IPS-NIHi7 (cell line): Measurements from ENCODE around the gene PHOX2A.
"Not testable (repeated sequence)": the region's sequence is repeated elsewhere in the genome, so short reads cannot be mapped to it uniquely, and the experiment has no call there.

Experiments used
- DNase-seq: peaks from one replicate; pipeline ENCODE4 v3.0.0; 2012; ENCODE audit warnings: mixed read lengths; ENCODE audit errors: extremely low spot score

The PHOX2A gene

DNA sequence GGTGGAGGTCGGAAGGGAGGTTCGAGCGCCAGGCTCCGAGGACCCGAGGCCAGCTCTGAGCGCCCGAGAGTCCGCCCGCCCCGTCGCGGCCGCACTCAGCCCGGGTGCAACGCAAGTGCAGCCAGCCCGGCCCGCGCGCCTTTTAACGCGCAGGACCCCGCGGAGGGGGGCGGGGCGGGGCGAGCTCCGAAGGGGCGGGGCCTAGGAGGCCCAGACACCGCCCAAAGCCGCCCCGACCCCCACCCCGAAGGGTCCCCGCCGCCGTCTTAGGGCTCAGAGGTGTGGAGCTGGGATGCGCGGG is at the start of gene PHOX2A:
Gene PHOX2A (minus strand): TSS at position 117 of the 301 bp plus-strand sequence. CDS start 172 bp downstream, outside the sequence.
- DNase-seq = no peak

GRCh38 chr11:72293391-72293790 is 49.4 kb upstream of the PHOX2A start:
- no peak for DNase-seq

GRCh38 chr11:72292106-72292785 is 48.3 kb upstream of the PHOX2A start:
- DNase-seq = no peak

GRCh38 chr11:72290741-72291140 is 46.8 kb upstream of the PHOX2A start:
- DNase-seq = not testable (repeated sequence)

GRCh38 chr11:72287293-72287692 is 43.3 kb upstream of the PHOX2A start:
- DNase-seq = no peak

DNA sequence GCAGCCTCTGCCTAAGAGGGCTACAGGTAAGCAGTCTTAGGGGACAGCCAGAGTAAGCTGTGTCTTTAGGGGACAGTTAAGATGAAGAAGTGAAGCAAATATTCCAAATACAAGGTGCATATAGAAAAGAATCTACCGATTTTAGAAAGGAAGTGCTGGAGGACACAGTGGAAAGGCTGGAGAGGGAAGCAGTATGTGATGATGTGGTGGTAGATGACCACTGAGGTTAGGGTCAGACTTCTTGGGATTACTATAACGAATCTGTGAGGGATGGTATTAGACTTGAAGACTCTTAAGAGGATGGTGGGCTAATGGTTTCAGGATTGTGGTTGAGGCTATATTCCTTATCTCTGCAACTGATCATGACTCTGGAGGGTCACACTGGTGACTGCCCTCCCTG is 40.0 kb upstream of the PHOX2A start:
- DNase-seq = no peak

GRCh38 chr11:72280726-72281315 is 36.8 kb upstream of the PHOX2A start:
- no peak for DNase-seq

- no peak for DNase-seq
Observed at GRCh38 chr11:72280037-72280436, 36.1 kb upstream of the PHOX2A start.

GRCh38 chr11:72278905-72279304 is 34.9 kb upstream of the PHOX2A start:
- DNase-seq = no peak

DNA sequence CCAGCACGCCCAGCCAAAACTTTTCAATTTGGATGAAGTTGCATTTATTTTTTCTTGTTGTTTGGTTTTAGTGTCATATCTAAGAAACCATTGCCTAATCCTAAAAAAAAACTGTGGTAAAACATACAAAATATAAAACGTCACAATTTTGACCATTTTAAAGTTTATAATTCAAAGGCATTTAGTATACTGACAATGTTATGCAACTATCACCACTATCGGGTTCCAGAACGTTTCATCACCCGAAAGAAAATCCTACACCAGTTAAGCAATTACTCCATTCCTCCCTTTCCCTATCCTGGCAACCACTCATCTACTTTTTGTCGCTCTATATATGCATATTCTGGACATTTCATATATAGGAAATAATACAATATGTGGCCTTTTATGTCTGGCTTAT is 30.5 kb upstream of the PHOX2A start:
- no peak for DNase-seq

- no peak for DNase-seq
Observed at GRCh38 chr11:72271980-72272379, 28.0 kb upstream of the PHOX2A start.

GRCh38 chr11:72267956-72268617 is 24.1 kb upstream of the PHOX2A start:
- DNase-seq = no peak

DNA sequence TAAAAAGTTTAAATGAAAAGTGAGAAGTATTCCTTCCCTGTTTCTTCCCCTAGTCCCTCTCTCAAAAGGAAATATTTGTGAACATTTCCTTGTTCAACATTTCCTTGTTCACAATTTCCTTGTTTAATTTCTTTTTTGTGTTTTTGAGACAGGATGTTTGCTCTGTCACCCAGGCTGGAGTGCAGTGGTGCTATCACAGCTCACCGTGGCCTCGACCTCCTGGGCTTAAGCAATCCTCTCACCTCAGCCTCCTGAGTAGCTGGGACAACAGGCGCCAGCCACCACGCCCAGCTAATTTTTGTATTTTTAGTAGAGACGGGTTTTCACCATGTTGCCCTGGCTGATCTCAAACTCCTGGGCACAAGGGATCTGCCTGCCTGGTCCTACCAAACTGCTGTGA is 23.0 kb upstream of the PHOX2A start:
- not testable (repeated sequence) for DNase-seq

GRCh38 chr11:72265951-72266350 is 22.0 kb upstream of the PHOX2A start:
- DNase-seq = no peak

GRCh38 chr11:72263361-72263760 is 19.4 kb upstream of the PHOX2A start:
- no peak for DNase-seq

DNA sequence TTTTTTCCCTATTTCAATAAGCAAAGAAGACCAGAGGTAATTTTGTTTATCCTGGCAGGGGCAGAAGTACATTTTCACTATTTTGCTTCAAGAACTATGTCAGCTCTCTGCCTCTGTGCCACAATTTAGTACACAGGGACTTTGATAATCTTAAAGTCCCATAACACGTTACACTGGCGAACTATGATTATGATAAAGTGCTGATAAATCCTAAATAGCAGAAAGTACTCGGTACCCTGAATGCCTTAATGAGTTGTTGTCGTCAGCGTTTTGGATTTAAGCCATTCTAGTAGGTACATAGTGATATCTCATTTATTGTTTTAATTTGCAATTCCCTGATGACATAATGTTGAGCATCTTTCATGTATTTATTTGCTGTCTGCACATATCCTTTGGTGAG is 16.6 kb upstream of the PHOX2A start:
- no peak for DNase-seq

GRCh38 chr11:72259490-72259889 is 15.5 kb upstream of the PHOX2A start:
- DNase-seq = no peak

DNA sequence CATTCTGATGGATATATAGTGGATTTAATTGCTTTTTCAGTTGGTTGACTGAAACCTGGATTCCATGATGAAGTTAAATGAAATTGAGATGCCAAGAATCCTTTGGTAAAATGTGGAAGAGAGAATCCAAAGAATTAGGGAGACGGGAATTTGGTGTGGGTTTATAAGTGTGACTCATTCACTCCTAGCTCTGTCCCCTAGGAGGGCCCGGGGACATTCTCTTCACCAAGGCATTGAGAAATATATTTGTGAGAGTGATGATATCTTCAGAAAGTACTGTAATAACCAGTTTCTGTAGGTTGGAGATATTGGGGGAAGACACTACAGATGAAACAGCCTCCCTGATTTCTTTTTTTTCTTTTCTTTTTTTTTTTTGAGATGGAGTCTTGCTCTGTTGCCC is 13.6 kb upstream of the PHOX2A start:
- no peak for DNase-seq

DNA sequence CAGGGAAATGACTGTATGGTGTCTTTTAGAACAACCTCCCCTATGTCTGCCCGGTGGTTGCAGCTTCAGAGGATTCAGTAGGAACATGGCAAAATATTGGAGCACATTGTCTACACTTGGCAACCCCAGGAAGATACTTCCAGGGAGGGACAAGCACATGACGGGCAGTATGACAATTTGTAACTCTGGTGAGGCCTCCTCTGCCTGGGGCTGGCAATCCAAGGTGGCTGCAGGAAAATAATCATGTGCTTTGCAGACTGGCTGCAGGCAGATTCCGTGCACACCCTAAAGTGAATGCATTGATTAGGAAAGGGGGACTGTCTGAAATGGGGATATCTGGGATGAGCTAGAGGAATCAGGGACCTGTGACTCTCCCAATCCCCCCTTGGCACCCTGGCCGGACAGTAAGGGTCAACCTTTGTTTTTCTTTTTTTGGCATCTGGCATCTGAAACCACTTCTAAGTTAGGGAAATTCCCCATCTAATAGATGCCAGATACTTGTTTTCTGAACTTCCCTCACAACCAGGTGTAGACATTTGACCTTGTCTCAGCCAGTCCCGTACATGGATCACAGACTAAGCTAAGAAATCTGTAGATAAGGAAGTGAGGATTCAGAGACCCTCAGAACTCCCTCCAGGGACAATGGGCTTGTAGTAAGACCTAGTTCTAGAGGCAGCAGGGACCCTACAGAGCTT is 10.5 kb upstream of the PHOX2A start:
- no peak for DNase-seq

- DNase-seq = no peak
Observed at GRCh38 chr11:72253392-72253791, 9.4 kb upstream of the PHOX2A start.

DNA sequence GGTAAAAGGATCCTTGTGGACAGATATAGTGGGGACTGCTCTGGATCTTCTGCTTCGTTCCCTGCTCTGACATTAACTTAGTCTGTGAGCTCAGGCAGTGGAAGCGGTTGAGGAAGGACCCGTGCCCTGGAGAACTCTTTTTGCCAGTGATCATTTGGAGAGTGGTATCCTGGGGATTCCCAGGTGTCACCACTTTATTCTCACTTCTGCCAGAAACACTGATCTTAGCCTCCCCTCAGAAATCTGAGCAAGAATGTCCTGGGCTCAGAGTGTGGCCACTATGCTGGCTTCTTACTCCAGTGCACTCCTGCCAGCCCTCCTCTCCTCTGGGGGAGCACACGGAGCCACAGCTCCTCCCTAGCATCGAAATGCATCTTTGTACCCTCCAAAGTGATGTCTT is 7.6 kb upstream of the PHOX2A start:
- DNase-seq = no peak

- no peak for DNase-seq
Observed at GRCh38 chr11:72250661-72251464, 6.9 kb upstream of the PHOX2A start.
